Stimulated activated CD8-positive, alpha-beta memory T cell treated with anti-CD3 and anti-CD28 coated beads, Interleukin-12 subunit alpha, Interleukin-12 subunit beta, amount 100 ng/mL, for 24 hours (primary cell): ENCODE measurements around the gene CNTF.
A peak's percentile ranks its signal among the peaks of the same experiment; 100 is the strongest.

Experiments
- DNase-seq: peaks from one replicate; pipeline ENCODE4 v3.0.0-alpha.2; 2020; ENCODE audit errors: extremely low read depth

The CNTF gene

DNA sequence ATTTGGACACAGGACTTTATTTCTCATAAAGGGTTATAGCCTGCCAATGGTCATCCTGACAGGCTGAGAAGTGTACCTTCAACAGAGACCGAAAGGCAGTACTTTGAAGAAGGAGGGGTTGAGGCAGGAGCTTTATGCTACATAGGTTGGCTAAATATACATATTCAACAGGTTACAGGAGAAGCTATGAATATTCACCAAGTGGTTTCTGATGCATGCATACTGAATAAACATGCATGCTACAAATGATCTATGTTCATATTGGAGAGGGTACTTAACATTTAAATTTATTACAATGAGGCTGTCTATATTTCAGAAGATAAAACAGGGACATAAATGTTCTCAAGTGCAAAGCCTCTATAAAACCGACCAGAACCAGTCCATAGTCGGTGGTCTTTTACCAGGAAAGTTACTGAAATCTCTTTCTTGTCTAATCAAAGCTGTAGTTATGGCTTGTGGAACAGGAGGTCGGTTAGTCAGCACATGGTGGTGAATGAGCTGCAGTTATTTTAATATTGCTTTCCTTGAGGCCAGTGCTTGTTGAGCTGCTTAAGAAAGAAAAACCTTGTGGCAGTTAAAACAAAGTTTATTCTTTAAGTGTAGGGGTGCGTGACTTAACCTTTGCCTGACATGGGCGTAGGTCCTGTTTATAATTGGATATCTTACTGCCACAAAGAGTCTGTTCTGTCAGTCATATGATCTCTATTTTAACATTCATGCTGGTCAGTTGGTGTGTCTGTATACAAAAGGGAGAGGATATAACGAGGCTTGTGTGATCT lies 19.5 kb downstream of the CNTF start:
- no peak for DNase-seq

- no peak for DNase-seq
Measured at GRCh38 chr11:58645854-58646253, 23.4 kb downstream of the CNTF start.

- DNase-seq, result no peak
Measured at GRCh38 chr11:58647141-58647699, 24.8 kb downstream of the CNTF start.

GRCh38 chr11:58647866-58648265 lies 25.4 kb downstream of the CNTF start:
- DNase-seq, result no peak

- DNase-seq, result no peak
Measured at GRCh38 chr11:58649623-58650022, 27.2 kb downstream of the CNTF start.

DNA sequence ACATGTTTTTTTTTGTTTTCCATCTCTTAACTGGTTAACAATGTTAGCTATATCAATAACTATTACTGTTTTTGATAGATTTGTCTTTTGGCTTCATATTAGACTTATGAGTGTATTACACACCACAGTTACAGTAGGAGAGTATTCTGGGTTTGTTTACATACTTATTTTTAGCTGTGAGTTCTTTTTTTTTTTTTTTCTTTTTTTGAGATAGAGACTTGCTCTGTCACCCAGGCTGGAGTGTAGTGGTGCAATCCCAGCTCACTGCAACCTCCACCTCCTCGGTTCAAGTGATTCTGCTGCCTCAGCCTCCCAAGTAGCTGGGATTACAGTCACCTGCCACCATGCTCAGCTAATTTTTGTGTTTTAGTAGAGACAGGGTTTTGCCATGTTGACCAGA lies 28.0 kb downstream of the CNTF start:
- no peak for DNase-seq

DNA sequence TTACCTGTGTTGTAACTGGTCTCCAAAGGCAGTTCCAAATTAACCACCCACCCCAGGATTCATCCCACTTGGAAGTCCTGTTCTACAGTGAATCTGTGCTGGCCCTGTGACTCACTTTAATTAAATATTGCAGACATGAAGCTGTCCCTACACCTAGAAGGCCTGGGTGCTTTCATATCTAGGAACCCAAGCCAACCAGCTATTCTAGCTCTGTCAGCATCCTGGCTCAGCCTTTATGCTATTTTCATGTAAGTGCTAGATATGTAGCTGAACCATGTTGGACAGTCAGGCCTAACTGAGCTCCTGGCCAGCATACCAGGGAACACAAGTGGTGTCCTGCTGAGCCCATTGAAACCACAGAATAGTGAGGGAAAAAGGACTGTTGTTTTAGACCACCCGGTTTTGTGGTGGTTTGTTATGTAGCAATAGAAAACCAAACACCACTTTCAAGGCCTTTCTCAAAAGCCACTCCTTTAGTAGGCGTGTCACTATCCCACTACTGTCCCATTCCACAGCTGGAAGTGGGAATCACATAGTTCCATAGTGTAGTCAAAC lies 30.3 kb downstream of the CNTF start:
- DNase-seq, result no peak

DNA sequence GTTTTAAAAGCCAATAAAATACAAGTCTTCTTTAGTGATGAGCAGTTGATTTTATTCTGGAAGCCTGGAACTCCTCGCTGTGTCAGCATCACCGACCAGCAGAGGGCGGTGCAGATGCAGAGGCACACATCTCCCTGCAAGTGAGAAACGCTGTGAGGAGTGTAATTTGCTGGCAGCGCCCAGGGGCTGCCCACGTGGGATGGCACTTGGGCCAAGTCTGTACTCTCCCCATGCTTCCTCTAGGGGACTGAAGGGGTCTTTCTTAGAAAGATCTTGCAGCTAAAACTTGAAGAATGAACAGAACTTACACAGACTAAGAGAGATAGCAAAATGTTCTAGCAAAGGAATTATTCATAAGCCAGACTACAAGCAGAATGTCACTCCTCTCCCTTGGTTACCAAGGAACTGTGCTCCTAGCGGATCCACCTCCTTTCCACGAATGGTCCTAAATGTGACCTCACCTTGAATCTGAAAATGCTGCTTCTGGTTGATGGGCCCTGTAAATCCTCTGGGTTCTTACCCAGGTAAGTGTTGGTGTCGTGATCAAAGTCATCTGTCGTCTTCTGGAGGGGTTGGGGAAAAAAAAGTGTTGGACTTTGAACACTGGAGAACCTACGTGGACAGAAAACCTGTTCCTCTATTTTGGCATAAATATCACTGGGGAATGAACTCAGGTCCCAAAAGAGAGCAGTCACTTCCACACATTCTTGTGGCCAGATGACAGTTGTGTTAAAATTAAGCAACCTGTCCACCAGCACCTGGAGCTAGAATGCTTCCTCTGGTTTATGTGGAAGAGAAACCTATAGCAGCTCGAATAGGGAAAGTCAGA lies 31.8 kb downstream of the CNTF start:
- peak; percentile 49 for DNase-seq

GRCh38 chr11:58654908-58655296 lies 32.4 kb downstream of the CNTF start:
- no peak for DNase-seq

GRCh38 chr11:58656348-58656747 lies 33.9 kb downstream of the CNTF start:
- no peak for DNase-seq

DNA sequence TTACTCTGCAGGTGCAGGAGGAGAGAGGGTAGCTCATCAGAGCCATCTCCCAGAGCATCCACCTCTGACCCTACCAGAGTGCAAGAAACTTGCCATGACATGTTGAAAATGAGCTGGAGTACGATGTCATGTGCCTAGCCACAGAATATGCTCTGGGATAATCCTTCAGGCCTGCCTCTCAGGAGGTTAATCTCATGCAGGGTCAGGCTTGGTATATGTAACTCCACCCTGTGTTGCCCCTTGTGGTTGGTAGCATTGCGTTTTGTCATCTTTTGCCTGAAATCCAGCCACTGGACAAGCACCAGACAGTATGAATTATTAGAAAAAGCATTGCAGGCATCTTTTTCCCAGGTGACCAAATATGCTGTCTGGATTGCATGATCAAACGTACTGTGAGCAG lies 36.2 kb downstream of the CNTF start:
- no peak for DNase-seq

DNA sequence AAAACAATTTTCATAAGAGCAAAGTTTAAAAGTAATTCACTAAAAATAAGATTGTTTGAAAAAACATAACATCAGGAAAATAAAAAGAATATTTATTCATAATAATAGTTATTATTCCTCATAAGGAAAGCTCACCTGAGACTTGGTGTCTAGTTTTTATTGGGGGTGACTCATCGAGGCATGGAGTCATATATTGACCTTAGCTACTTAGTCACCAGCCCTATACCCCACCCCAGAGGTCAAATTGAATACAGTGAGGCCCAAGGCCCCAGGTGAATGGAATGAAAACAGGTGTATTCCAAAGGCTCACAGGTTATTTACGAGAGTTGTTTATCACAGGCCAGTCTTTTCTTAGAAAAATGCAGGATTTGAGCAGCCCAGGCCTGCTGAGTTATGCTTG lies 36.9 kb downstream of the CNTF start:
- no peak for DNase-seq

DNA sequence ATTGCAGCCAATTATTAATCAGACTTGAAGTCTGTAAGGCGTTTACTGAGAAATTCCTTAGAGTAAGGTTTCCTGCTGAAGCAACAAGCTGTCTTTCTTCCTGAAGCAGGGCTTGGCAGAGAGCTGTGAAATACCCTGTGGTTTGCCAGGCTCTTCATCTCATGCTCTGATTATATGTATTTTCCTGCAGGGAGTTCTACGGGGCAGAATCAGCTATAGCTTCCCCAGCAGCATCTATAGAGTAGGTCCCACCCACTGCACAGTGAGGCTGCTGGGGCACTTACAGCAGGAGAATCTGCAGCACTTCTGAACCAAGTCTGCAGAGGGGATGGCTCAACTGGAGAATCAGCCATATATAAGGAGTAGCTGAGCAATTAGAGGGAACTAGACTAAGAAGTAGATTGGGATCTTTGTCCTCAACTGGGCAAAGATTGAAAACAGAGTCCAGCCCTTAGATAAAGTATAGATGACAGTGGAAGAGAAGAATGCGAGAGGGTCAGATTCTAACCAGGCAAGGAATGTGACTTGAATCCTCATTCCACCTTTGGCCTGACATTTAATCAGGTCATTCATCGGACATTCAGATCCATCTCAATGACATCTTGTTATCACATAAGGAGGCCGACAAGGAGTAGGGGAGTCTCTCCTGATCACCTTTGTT lies 37.6 kb downstream of the CNTF start:
- DNase-seq, result no peak

DNA sequence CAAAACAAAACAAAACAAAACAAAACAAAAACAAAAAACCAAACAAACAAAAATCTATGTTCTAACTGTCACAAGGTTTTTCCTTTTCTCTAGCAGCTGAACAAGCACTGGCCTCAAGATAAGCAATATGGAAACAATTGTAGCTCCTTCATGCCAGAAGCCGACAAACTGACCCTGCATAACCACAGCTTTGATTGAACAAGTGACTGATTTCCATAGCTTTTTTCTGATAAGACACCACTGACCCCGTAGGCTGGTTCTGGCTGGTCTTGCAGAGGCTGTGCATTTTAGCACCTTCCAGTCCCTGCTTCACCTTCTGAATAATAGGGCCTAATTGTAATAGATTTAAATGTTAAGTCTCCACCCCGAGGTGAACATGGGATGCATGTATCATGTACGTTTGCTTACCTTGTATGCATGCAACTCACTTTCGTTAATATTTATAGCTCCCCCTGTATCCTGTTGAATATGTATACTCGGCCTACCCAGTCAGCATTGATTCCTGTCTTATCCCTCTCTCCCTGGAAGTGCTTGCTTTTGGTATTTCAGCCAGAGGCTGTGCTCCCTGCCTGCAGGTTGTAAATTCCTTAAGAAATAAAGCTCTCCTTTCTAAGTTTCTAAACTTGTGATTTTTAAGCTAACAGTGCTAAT lies 49.6 kb downstream of the CNTF start:
- DNase-seq, result no peak

DNA sequence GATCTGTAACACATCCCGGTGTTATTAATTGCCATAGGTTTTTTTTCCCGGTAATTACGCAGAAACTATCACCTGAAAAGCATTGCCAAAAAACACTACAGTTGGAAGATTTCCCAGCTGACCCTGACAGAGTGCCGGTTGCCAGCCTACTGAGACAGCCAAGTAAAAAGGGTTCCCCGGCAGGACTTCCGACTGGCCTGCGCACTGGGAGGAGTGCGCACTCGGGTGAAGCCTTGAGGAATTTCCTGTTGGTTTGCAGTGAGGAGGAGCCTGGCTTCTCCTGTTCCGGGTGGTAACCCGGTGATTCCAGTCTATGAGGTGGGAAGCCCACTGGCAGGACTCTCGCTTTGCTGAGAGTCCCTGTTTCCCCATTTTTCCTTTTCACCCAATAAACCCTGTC lies 52.1 kb downstream of the CNTF start:
- DNase-seq, result no peak
